HG03571 (cell line): ENCODE measurements around the gene MICU1.
A peak's percentile ranks its signal among the peaks of the same experiment; 100 is the strongest.
"Not testable (repeated sequence)": the region's sequence is repeated elsewhere in the genome, so short reads cannot be mapped to it uniquely, and the experiment has no call there.

ENCODE experiments used
- ATAC-seq: cut with Tn5 transposase; IDR thresholded peaks from one replicate; pipeline ENCODE4 v1.9.1; 2021; ENCODE audit not compliant: unreplicated experiment

The MICU1 gene

DNA sequence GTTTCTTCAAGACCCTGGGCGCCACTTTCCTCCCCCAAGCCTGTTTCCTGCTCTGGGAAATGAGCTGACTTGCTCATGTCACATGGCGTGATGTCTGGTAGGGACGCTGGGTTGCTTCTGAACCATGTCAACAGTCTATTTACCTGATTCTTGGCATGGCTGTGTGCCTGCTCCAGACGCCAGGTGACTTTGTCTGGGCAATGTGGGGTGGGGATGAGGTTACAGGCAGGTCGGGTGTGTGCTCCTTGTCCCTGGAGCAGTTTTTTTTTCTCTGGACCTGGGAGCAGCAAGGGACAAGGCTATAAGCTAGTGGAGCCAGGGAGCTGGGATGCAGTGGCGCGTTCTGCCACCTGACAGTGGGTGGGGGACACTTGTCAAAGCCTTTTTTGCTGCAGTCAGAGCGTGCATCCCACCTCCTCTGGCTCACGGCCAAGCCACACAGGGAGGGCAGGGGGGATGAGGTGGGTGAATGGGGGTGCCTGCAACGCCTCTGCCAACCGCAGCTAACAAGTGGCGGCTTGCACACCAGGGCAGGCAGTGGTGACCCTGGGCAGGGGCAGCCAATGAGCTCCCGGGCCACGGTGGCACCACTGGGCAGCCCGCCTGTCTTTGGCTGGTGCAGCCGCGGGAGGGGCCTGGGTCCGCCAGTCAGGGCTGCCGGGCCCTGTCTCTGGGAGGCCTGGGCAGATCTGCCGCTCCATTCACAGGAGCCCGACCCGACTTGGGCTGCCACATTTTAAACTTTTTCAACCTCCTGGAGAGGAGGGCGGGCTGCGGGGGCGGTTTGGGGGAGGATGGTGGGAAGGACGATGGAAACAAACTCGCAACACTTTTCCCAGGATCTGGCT lies 294.1 kb downstream of the MICU1 start:
- ATAC-seq: peak; percentile 37

- no peak for ATAC-seq
Observed at GRCh38 chr10:72330069-72330426, 295.8 kb downstream of the MICU1 start.

- ATAC-seq: no peak
Observed at GRCh38 chr10:72329290-72330068, 296.4 kb downstream of the MICU1 start.

DNA sequence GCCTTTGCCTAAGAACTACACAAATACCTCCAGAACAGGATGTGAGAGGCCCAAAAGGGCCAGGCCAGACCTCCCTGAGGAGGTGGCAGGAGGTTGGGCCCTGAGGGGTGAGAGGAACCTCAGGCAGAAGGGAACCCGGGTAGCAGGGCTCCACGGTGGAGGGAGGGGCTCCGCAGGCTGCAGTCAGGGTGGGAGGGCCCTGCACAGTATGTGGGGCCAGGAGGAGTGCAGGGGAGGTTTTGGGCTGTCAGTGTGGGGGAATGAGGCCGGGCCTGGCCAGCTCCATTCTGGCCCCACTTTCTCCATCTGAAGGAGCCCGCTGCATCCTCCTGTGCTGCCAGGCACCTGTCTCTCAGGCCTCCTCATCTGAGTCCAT lies 297.1 kb downstream of the MICU1 start:
- no peak for ATAC-seq

DNA sequence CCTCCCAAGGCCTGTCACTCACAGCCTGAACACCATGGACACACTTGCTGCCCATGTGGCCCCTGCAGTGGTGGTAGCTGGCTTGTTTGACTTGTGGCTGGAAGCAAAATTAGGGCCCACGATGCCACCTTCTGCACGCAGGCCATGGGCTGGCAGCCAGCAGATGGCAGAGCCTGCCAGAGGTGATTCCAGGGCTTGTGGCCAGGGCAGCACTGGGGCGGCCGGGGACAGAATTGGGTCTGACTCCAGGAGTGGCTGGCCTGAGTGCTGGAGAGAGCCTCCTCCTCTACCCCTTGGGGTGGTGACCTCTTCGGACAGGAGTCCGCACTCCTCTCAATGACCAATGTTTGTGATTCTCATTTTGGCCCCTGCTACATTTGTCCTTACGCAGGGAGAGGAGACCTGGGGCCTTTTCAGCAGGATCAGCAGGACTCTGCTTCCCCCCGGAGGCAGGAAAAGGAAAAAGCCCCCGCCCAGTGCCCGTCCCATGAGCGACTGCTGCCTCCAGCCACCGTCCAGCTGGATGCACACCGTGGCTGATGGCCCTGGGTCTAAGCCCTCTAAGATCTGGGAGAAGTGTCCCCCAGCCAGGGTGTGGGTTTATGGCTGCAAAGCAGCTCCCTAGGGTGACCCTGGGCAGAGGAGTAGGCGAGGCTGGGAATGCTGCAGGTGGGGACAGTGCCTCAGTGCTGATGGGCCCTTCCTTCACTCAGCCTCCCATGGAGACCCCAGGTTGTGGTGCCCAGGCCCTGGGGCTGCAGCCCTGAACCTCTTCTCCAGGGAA lies 297.6 kb downstream of the MICU1 start:
- no peak for ATAC-seq

DNA sequence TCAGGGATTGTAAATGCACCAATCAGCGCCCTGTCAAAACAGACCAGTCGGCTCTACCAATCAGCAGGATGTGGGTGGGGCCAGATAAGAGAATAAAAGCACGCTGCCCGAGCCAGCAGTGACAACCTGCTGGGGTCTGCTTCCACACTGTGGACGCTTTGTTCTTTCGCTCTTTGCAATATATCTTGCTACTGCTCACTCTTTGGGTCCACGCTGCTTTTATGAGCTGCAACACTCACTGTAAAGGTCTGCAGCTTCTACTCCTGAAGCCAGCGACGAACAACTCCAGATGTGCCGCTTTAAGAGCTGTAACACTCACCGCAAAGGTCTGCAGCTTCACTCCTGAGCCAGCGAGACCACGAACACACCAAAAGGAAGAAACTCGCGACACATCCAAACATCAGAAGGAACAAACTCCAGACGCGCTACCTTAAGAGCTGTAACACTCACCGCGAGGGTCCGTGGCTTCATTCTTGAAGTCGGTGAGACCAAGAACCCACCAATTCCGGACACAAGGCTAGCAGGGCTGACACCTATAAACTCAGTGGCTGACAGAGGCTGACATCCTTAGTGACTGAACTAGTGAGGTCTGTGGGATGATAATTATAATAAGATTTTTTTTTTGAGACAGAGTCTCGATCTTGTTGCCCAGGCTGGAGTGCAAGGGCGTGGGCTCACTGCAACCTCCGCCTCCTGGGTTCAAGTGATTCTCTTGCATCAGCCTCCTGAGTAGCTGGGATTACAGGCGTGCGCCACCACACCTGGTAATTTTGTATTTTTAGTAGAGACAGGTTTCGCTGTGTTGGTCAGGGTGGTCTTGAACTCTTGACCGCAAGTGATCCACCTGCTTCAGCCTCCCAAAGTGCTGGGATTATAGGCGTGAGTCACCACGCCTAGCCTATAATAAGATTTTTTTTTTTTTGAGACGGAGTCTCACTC lies 298.9 kb downstream of the MICU1 start:
- ATAC-seq: not testable (repeated sequence)

- not testable (repeated sequence) for ATAC-seq
Observed at GRCh38 chr10:72325243-72326175, 300.4 kb downstream of the MICU1 start.

GRCh38 chr10:72323771-72324191 lies 302.1 kb downstream of the MICU1 start:
- ATAC-seq: no peak

- ATAC-seq: no peak
Observed at GRCh38 chr10:72323108-72323749, 302.6 kb downstream of the MICU1 start.

- ATAC-seq: no peak
Observed at GRCh38 chr10:72322280-72323058, 303.4 kb downstream of the MICU1 start.

DNA sequence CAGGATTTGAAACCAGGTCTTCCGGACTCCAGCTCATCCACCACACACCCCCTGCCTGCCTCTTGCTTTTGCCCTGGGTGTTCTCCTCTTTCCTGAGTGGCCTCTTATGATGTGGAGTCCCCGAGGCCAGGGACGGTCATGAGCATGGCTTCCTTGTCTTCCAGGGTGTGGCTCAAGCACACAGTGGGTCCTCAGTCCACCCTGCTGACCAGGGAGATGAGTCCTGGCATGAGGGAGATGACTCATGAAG lies 303.9 kb downstream of the MICU1 start:
- ATAC-seq: no peak

GRCh38 chr10:72321248-72322029 lies 304.4 kb downstream of the MICU1 start:
- no peak for ATAC-seq

- peak; percentile 67 for ATAC-seq
Observed at GRCh38 chr10:72320676-72321247, 305.1 kb downstream of the MICU1 start.

DNA sequence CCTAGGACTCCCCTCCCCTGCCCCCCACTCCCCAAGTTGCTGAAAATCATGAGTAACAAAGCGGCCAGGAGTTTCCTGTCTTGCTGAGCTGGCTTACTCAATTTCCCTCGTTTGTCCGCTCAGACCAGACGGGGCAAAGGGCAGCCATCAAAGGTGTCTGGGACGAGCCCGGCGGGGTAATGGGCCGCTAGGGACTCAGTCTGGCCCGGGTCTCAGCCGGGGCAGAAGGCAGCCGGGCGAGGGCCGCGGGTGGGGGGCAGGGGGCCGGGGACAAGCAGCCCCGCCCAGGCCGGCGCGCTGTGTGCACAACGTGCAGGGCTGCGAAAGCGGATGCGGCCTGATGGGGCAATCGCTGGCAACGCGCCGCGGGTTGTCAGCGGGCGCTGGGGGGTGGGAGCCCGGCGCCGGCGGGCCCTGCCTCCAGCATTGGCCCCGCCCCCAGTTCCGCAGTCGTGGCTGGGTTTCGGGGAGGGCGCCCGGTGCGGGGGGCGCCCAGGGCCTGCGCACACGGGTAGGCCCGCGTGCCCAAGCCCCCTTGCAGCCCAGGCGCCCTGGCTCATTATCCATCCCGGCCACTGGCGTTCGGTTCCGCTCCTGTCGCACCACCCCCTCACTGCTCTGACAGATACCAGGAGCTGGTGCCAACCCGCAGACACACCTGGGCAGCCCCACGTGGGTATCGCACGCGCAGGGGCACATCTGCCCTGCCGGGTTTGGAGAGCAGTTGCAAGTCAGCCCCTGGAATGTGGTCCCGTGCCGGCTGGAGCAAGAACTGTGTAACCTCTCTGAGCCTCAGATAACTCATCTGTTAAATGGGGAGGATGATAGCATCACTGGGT lies 306.2 kb downstream of the MICU1 start:
- peak; percentile 44 for ATAC-seq

GRCh38 chr10:72318418-72319262 lies 307.2 kb downstream of the MICU1 start:
- no peak for ATAC-seq
